GM12891 (cell line): ENCODE results near the gene ZCCHC8.

ENCODE experiments used
- POLR2A ChIP-seq: IDR thresholded peaks from 2 replicates; pipeline ENCODE4 v1.6.1; 2011; ENCODE audit warnings: low read depth, low read length, control low read depth
- POLR2AphosphoS5 ChIP-seq: IDR thresholded peaks from 2 replicates; pipeline ENCODE4 v1.6.1; 2011; ENCODE audit warnings: low read depth, low read length, control low read depth

- TF ChIP-seq POLR2A (no peak), POLR2AphosphoS5 (no peak)
Measured at GRCh38 chr12:122518908-122519307, 18.2 kb upstream of the ZCCHC8 start.
